GM21737 (cell line): Measurements from ENCODE around the gene NMT2.

Experiments
- ATAC-seq: cut with Tn5 transposase; IDR thresholded peaks from one replicate; pipeline ENCODE4 v1.9.1; 2021; ENCODE audit warnings: mild to moderate bottlenecking, moderate library complexity; ENCODE audit not compliant: unreplicated experiment

NMT2 gene

DNA sequence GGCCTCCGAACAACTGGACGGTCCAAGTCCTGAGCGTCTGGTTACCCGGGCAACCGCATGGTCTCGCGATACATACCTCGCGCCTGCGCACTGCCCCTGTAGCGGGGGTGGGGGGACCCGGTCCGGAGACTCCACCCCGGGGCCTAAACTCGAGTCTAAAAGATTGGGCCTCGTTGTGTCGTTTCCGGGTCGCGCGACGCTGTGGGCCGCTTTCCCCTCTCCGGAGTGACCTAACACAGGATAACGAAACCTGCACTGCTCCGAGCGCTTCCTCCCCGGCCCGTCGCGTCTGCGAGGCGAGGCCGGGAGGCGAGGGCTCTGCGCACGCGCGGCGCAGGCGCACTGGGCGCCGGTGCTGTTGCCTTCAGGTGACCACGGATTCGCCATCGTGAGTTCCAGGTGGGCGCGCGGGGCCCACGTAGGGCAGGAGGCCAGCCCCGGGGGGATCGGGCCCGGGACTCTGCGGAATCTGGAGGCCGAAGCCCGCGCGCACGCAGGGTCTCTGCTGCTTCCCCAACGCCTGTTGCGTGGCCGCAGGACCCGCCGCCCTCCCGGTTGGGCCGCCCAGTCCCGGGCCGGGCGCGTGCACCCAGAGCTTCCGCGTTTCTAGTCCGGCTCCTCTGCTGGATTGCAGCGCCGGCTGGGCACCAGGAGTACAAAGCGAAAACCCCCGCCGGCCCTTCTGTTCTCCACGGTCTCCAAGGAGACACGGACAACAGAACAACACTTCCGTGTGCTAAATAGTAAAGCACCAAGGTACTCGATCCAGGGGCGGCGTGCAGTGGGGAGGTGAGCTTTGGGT lies 71.3 kb downstream of the NMT2 start, which contains the start of gene RPP38:
Gene RPP38, plus strand, starts transcription at position 345 of the 802 bp plus-strand sequence. CDS start 5,960 bp downstream, outside the sequence.
- peak; percentile 76 for ATAC-seq

DNA sequence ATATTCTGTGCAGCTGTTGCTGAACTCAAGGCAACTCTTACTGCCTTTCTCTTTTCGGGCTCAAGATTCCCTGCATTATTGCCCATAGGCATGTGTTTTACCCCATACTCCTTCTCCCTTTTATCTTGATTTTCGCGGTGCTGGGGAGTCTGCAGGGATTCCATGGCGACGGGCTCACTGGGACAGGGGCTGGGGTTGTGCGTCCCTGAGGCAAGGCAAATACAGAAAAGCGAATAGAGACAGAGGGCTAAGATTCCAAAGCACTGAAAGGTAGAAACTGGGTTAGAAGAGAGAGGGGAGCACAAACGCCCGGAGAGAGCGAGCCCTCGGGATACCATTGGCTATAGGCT lies 71.9 kb downstream of the NMT2 start:
- ATAC-seq: peak; percentile 18

DNA sequence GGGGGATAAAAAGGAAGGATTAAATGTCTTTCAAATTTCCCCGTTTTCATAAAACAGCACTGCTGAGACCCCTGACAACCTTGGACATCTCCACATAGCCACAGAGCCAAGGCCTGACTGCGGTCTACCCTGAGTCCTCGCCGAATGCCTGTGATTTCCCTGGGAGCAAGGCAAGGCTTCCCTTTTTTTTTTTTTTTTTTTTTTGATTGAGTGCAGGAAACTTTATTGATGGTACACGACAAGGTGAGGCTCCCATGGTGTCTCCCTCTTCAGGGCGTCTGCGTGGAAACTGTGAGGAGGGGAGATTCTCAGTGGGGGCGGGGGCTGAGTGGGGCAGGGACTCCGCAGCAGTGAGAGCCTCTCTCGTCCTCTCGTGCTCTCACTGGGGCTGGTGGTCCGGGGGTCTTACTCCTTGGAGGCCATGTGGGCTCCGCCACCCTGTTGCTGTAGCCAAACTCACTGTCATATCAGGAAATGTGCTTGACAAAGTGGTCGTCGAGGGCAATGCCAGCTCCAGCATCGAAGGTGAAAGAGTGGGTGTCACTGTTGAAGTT lies 75.6 kb downstream of the NMT2 start:
- ATAC-seq: no peak

DNA sequence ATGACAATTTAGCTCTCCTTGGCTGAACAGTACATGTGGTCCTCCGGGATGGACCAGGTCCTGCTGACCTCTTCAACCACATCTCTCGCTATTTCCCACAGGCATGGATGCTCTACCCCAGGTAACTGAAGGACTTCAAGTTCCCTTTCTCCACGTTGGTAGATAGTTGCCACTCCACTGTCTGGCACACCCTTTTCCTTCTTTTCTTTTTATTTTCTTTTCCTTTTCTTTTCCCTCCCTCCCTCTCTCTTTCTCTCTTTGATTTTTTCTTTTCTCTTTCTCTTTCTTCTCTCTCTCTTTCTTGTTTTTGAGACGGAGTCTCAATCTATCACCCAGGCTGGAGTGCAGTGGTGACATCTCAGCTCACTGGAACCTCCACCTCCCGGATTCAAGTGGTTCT lies 77.1 kb downstream of the NMT2 start:
- no peak for ATAC-seq

DNA sequence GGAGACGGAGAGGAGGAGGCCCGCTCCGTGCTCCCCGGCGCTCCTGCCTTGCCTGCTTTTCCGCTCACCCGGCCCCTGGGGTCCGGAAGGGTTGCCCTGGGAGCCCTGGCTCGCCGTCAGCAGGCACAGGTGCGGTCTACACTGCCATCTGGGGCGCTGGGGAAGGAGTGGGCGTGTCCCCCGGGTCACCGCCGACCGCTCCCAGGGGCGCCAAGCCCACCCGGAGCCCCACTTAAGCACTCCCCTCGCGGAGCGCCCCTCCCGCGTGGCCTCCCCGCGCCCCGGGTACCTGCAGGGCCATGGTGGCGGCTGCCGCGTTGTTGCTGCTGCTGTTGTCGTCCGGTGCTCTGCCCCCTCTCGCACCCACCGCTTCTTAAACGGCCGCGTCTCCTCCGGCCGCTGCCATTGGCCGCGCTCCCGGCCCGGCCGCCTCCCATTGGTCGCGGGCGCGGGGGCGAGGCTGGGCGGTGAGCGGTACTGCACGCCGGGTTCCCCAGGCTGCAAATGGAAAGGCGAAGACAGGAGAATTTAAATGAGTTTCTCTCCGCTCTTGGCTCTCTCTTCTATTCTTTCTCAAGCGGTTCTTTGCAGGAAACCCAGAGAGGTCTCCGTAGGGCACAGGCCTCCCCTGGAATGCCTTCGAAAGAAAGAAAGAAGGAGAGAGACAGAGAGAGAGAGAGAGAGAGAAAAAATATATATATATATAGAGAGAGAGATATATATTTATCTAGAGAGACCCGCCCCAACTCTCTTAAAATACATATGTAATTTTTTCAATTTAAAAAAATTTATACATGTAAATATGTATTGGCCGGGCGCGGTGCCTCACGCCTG lies 79.8 kb downstream of the NMT2 start, which contains the start of gene ACBD7:
Gene ACBD7, minus strand, starts transcription at position 349 of the 834 bp plus-strand sequence. Its CDS starts 48 bp downstream, at position 301.
- ATAC-seq: peak; percentile 98

DNA sequence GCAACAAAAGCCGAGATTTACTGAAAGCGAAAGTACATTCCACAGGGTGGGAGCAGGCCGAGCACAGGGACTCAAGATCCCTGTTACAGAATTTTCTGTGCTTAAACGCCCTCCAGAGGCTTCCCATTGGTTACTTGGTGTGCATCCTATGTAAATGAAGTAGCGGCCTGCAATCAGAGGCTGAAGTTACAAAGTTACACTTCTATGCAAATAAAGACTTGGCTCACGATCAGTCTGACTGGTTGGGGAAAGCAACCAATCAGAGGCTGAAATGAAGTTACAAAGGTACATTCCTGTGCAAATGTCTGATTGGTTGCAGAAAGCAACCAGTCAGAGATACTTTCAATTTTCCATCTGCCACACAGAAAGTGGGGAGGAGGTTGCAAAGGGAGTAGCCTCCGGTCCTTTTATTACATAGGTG lies 84.0 kb downstream of the NMT2 start:
- no peak for ATAC-seq

DNA sequence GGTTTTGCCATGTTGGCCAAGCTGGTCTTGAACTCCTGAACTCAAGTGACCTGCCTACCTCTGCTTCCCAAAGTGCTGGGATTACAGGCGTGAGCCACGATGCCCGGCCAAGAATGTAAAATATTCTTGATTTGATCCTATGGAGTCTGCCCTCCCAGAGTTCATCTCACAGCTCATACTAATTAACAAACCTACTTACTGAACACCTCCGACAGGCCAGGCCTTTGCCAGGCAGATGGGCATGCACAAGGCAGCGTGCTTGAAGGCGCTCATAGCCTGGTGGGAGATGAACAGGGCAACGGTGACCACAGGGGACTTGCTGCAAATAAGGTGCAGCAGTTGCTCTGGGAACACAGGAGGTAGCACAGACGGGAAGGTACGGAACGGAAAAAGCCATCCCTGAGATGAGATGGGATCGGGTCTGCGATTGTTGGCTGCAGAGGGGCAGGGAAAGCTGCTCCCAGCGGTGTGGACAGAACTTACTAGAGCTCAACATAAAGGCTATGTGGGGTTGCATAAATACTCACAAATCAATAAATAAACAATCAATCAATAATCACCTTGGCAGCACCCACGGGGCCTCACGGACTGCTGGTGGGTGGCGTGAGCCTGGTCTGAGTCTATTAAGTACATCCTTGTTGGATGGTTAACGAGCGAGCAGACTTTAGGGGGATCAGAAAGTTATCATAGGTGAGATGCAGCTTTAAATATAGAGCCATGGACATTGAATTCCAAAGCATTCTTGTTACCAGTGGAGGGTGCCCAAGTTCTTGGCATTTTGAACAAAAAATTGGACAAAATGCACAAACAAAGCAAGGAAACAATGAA lies 84.6 kb downstream of the NMT2 start:
- no peak for ATAC-seq

DNA sequence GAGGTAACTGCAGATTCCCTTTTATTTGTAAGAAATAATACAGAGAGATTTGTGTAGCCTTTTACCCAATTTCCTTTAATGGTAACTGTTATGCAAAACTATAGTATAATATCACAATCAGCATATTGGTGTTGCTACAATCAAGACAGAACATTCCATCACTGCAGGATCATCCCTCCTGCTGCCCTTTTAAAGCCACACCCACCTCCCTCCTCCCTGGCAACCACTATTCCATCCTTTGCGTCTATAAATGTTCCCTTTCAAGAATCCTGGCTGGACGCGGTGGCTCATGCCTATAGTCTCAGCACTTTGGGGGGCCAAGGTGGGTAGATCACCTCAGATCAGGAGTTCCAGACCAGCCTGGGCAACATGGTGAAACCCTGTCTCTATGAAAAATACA lies 93.1 kb downstream of the NMT2 start:
- ATAC-seq: no peak

DNA sequence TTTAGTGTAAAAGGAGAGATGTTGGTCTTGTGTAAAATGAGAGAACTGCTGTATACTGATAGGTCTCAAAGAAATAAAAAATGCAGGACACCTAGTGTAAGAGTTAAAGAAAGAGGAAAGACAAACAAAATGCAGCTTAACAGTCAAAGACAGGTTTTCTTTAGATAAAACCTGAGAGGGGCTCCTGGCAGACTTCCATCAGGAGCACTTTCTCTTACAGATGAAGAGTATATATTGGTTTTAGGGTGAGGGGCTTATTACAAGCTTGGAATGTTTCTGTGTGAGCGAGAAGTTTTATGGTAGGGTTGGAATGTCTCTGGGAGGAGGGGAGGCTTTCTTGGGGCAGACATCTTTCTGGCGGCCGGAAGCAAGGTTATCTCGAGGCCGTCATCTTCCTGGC lies 96.1 kb downstream of the NMT2 start:
- ATAC-seq: no peak

DNA sequence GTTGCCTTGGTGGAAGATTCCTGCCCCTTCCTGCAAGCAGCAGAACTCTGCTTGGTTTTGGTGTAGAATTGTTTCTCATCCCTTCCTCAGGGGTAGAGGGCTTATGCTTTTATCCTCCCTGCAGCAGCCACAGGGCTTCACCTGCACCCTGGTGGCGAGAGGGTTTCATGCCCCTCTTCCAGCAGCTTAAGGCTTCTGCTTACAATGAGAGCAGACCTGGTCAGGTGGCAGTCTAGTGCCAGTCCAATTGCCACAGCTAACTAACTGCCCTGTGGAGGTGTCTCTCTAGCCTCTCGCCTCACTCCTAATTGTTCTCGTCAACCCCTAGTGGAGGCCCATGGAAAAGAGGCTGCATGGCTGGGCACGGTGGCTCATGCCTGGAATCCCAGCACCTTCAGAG lies 99.3 kb downstream of the NMT2 start:
- ATAC-seq: no peak

DNA sequence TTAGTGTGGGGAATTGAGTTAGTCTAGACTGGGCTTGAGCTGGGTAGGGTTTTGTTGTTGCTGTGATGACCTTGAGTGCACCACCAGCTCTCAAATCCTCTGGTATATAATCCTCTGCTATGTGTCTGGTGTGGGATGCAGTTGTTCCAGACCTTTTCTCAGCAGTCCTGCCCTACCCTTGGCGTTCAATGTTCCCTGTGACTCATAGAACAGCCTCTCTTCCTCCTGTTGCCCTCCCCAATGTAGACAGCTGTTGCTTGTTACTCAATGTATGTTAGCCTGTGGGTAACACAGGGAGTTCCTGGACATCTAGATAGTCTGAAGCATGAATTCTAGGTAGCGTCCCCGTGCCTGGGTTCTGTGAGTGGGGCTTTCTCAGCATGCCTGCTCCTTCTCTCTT lies 99.7 kb downstream of the NMT2 start:
- ATAC-seq: no peak

DNA sequence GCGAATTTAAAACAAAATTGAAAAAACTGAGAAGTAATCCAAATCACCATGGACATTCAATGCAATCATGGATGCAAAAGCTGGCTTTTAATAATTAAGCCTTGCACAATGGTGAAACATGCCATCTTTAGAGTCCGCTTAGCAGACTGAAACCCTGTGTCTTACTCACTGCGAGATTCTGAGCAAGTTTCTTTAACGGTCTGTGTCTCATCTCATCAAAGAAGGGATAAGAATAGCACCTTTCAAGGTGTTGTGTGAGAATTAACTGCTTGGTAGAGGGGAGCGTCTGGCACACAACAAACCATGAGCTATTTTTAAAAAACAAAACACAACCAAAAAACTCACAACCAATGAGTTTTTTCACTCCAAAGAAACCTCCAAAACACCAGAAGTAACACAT lies 101.3 kb downstream of the NMT2 start:
- ATAC-seq: no peak

DNA sequence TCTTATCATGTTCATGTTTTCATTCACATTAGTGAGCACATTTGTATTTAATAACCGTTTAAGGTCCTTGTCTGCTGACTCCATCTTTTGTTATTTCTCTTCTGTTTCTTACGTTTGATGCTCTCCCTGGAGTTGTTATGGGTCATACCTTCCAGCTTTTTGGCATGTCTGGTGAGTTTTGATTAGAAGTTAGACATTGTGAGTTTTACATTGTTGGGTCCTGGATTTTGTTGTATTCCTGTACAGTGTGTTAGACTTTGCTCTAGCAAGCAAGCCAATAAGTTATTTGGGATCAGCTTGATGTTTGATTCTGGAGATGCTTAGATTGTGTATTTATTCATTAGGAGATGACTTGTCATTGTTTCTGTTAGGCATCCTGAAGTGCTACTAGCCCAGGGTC lies 107.9 kb downstream of the NMT2 start:
- no peak for ATAC-seq

DNA sequence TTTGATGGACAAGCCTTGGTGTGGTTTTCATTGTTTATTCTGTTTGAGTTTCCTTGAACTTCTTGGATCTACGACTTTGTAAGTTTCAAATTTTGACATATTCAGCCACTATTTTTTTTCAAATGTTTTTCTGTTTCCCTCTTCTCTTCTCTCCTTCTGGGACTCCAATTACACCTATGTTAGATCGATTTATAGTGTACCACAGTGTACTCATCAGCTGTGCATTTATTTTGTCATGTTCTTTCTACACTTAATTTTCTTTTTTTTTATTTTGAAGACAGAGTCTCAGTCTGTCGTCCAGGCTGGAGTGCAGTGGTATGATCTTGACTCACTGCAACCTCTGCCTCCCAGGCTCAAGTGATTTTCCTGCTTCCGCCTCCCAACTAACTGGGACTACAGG lies 108.6 kb downstream of the NMT2 start:
- ATAC-seq: no peak

DNA sequence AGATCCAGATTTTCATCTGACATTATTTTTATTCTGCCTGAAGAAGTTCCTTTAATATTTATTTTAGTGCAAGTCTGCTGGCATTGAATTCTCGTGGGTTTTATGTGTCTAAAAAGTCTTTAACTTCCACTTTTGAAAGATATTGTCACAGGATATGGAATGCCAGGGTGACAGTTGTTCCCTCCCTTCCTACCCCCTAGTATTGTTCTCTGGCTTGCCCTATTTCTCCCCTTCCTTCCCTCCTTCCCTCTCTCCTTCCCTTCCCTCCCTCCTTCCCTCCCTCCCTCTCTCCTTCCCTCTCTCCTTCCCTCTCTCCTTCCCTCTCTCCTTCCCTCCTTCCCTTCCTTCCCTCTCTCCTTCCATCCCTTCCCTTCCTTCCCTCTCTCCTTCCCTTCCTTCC lies 109.8 kb downstream of the NMT2 start:
- no peak for ATAC-seq
